Measurements from ENCODE around the gene CTSK. TPM values are rescaled to one million over a fixed set of nuclear protein-coding genes. Genes with fewer than 3 reads are reported as not detected.
"Not testable (repeated sequence)": the region's sequence is repeated elsewhere in the genome, so short reads cannot be mapped to it uniquely, and the experiment has no call there.

CTSK gene
- total RNA-seq: 100 to 1,000 TPM in 1 of 2 donors, 10 to 100 TPM in 1; 73.6 to 153 TPM
- 10 to 100 TPM; 13.9 to 44.5 TPM for polyA plus RNA-seq (ENCODE audit: insufficient read length in 2 of 2)
- long read RNA-seq, donor 1, transcript CTSK-201 (8 exons, 1,692 nt): major isoform, 15 of 48 reads
- long read RNA-seq, donor 1, partial matches to known transcripts: 33 of 48 reads
- long read RNA-seq, donor 1, other reads (novel, unspliced or antisense): 0 of 48 reads
- long read RNA-seq, donor 2: 0 reads
- long read RNA-seq, donor 3, partial matches to known transcripts: 0 of 2 reads
- long read RNA-seq, donor 3, other reads (novel, unspliced or antisense): 0 of 2 reads
- long read RNA-seq, donor 4, transcript CTSK-201 (8 exons, 1,692 nt): major isoform, 12 of 31 reads
- long read RNA-seq, donor 4, partial matches to known transcripts: 19 of 31 reads
- long read RNA-seq, donor 4, other reads (novel, unspliced or antisense): 0 of 31 reads

DNA sequence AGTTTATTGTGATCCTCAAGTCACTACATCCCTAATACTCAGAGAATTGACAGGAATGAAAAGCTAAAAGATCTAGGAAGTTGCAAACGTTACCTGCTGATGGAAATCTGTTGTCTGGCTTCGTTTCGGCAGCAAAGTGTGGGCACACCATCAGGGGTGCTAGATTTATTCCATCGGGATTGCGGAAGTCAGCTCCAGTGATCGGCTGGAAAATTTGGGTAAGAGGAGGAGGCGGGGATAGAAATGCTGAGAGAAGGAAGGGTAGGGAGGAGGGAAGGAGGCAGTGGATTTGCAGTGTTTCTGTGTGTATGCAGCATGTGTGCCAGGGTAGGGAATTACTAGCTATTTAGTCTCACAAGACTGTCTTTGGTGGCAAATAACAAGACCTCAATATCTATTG, at the start of gene CTSK:
Gene CTSK, minus strand, starts transcription at position 140 of the 400 bp plus-strand sequence. CDS start 1,455 bp downstream, outside the sequence.
- Histone ChIP-seq H3K4me1 (ENCODE audit: control insufficient read depth, insufficient read depth, low read length) (no peaks in the 10 kb centered on the region), H3K4me3 (ENCODE audit: low read depth, low read length) (peak within 1 kb of the TSS; percentile 35), H3K36me3 (ENCODE audit: control insufficient read depth, insufficient read depth, low read length) (peaks cover 12% of the 10 kb centered on the region), H3K27me3 (ENCODE audit: control insufficient read depth, insufficient read depth, low read length) (no peaks in the 10 kb centered on the region), H3K9me3 (ENCODE audit: control insufficient read depth, insufficient read depth, low read length) (no peaks in the 10 kb centered on the region), H3K27ac (ENCODE audit: low read depth, low read length) (peak within 1 kb of the TSS; percentile 36)
- DNase-seq (ENCODE audit: low read depth in 4 of 6, low spot score in 6 of 6): peak in 2 of 6 donors; percentile 37 to 44
- WGBS (ENCODE audit: insufficient coverage): 33% methylated on average over 7 of the region's 7 CpGs

- H3K27me3 ChIP-seq (ENCODE audit: control insufficient read depth, insufficient read depth, low read length): not testable (repeated sequence)
Observed at GRCh38 chr1:150852734-150853133, 44.7 kb upstream of the CTSK start.

DNA sequence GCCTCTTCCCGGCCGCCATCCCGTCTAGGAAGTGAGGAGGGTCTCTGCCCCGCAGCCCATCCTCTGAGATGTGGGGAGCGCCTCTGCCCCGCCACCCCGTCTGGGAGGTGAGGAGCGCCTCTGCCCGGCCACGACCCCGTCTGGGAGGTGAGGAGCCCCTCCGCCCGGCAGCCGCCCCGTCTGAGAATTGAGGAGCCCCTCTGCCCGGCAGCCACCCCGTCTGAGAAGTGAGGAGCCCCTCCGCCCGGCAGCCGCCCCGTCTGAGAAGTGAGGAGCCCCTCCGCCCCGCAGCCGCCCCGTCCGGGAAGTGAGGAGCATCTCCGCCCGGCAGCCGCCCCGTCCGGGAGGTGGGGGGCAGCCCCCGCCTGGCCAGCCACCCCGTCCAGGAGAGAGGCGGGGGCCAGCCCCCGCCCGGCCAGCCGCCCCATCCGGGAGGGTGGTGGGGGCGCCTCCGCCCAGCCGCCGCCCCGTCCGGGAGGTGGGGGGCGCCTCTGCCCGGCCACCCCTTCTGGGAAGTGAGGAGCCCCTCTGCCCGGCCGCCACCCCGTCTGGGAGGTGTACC, 42.8 kb upstream of the CTSK start:
- peaks cover 39% of the 10 kb centered on the region for H3K36me3 ChIP-seq (ENCODE audit: control insufficient read depth, insufficient read depth, low read length)
- not testable (repeated sequence) for H3K4me1 ChIP-seq (ENCODE audit: control insufficient read depth, insufficient read depth, low read length); H3K27ac ChIP-seq (ENCODE audit: low read depth, low read length); H3K9me3 ChIP-seq (ENCODE audit: control insufficient read depth, insufficient read depth, low read length); H3K27me3 ChIP-seq (ENCODE audit: control insufficient read depth, insufficient read depth, low read length); DNase-seq (ENCODE audit: low read depth in 4 of 6, low spot score in 6 of 6); H3K4me3 ChIP-seq (ENCODE audit: low read depth, low read length)
- WGBS (ENCODE audit: insufficient coverage): 95% methylated on average over 19 of the region's 49 CpGs

More at GRCh38 chr1:150852734-150853133, 44.7 kb upstream of the CTSK start:
- not testable (repeated sequence) for H3K9me3 ChIP-seq (ENCODE audit: control insufficient read depth, insufficient read depth, low read length); H3K4me1 ChIP-seq (ENCODE audit: control insufficient read depth, insufficient read depth, low read length); H3K4me3 ChIP-seq (ENCODE audit: low read depth, low read length); DNase-seq (ENCODE audit: low read depth in 4 of 6, low spot score in 6 of 6); H3K27ac ChIP-seq (ENCODE audit: low read depth, low read length)
- WGBS (ENCODE audit: insufficient coverage): 83% methylated on average over 1 of the region's 3 CpGs
- H3K36me3 ChIP-seq (ENCODE audit: control insufficient read depth, insufficient read depth, low read length): peaks cover 41% of the 10 kb centered on the region

- Histone ChIP-seq H3K4me1 (ENCODE audit: control insufficient read depth, insufficient read depth, low read length) (no peaks in the 10 kb centered on the region), H3K27me3 (ENCODE audit: control insufficient read depth, insufficient read depth, low read length) (no peaks in the 10 kb centered on the region), H3K27ac (ENCODE audit: low read depth, low read length) (no peak overlapping the region), H3K4me3 (ENCODE audit: low read depth, low read length) (no peak overlapping the region), H3K36me3 (ENCODE audit: control insufficient read depth, insufficient read depth, low read length) (peaks cover 27% of the 10 kb centered on the region), H3K9me3 (ENCODE audit: control insufficient read depth, insufficient read depth, low read length) (no peaks in the 10 kb centered on the region)
- no CpG with 5 or more reads among the region's 4 CpGs for WGBS (ENCODE audit: insufficient coverage)
- no peak for DNase-seq (ENCODE audit: low read depth in 4 of 6, low spot score in 6 of 6)
Observed at GRCh38 chr1:150846473-150847146, 38.5 kb upstream of the CTSK start.

GRCh38 chr1:150843474-150843873, 35.4 kb upstream of the CTSK start:
- WGBS (ENCODE audit: insufficient coverage): no CpG with 5 or more reads among the region's 2 CpGs
- no peak overlapping the region for H3K4me3 ChIP-seq (ENCODE audit: low read depth, low read length)
- H3K36me3 ChIP-seq (ENCODE audit: control insufficient read depth, insufficient read depth, low read length): peaks cover 15% of the 10 kb centered on the region
- H3K27ac ChIP-seq (ENCODE audit: low read depth, low read length): no peak overlapping the region
- H3K9me3 ChIP-seq (ENCODE audit: control insufficient read depth, insufficient read depth, low read length): no peaks in the 10 kb centered on the region
- DNase-seq (ENCODE audit: low read depth in 4 of 6, low spot score in 6 of 6): no peak
- no peaks in the 10 kb centered on the region for H3K4me1 ChIP-seq (ENCODE audit: control insufficient read depth, insufficient read depth, low read length)
- no peaks in the 10 kb centered on the region for H3K27me3 ChIP-seq (ENCODE audit: control insufficient read depth, insufficient read depth, low read length)

DNA sequence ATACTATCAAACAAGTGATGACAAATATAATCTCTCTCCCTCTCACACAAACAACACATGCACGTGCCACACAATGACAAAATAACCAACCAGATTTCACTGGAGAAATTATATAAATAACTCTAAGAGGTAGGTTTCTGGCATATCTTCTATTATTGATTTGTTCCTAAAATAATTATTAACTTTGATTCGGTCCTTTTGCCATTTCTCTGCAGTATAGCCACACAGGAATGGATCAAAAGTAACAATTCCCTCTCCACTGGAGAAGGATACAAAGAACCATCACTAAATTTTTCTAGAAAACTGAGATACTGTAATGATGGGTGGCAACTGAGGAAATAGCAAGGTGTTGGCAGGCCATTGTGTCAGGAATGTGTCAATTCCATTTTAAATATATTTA, 34.9 kb upstream of the CTSK start:
- Histone ChIP-seq H3K4me1 (ENCODE audit: control insufficient read depth, insufficient read depth, low read length) (no peaks in the 10 kb centered on the region), H3K36me3 (ENCODE audit: control insufficient read depth, insufficient read depth, low read length) (peaks cover 10% of the 10 kb centered on the region), H3K4me3 (ENCODE audit: low read depth, low read length) (no peak overlapping the region), H3K27me3 (ENCODE audit: control insufficient read depth, insufficient read depth, low read length) (no peaks in the 10 kb centered on the region), H3K27ac (ENCODE audit: low read depth, low read length) (no peak overlapping the region), H3K9me3 (ENCODE audit: control insufficient read depth, insufficient read depth, low read length) (no peaks in the 10 kb centered on the region)
- no CpG with 5 or more reads among the region's 2 CpGs for WGBS (ENCODE audit: insufficient coverage)
- DNase-seq (ENCODE audit: low read depth in 4 of 6, low spot score in 6 of 6): no peak

GRCh38 chr1:150842343-150842742, 34.3 kb upstream of the CTSK start:
- DNase-seq (ENCODE audit: low read depth in 4 of 6, low spot score in 6 of 6): no peak
- H3K27ac ChIP-seq (ENCODE audit: low read depth, low read length): no peak overlapping the region
- no peaks in the 10 kb centered on the region for H3K4me1 ChIP-seq (ENCODE audit: control insufficient read depth, insufficient read depth, low read length)
- no peak overlapping the region for H3K4me3 ChIP-seq (ENCODE audit: low read depth, low read length)
- H3K27me3 ChIP-seq (ENCODE audit: control insufficient read depth, insufficient read depth, low read length): no peaks in the 10 kb centered on the region
- H3K9me3 ChIP-seq (ENCODE audit: control insufficient read depth, insufficient read depth, low read length): no peaks in the 10 kb centered on the region
- H3K36me3 ChIP-seq (ENCODE audit: control insufficient read depth, insufficient read depth, low read length): peaks cover 10% of the 10 kb centered on the region
- no CpG with 5 or more reads among the region's 2 CpGs for WGBS (ENCODE audit: insufficient coverage)

DNA sequence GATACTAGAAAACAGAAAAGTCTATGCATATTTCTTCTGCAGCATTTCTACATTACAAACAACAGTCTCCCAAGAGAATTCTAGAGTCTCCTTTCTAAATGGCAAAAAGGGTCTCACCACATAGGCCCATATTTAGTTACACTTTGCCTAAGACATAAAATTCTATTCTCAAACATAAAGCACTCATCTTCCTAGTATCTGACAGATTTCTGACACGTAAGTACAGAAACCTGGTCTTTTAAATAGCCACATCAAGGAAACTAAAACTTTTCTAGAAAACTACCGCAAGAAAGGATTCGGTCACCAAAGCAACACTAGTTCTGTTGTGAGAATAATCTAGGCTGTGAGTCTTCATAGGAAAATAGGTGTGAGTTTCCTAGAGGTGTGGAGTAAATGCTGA, 33.6 kb upstream of the CTSK start:
- Histone ChIP-seq H3K27ac (ENCODE audit: low read depth, low read length) (no peak overlapping the region), H3K4me3 (ENCODE audit: low read depth, low read length) (no peak overlapping the region), H3K27me3 (ENCODE audit: control insufficient read depth, insufficient read depth, low read length) (no peaks in the 10 kb centered on the region), H3K9me3 (ENCODE audit: control insufficient read depth, insufficient read depth, low read length) (no peaks in the 10 kb centered on the region), H3K4me1 (ENCODE audit: control insufficient read depth, insufficient read depth, low read length) (no peaks in the 10 kb centered on the region), H3K36me3 (ENCODE audit: control insufficient read depth, insufficient read depth, low read length) (peaks cover 11% of the 10 kb centered on the region)
- DNase-seq (ENCODE audit: low read depth in 4 of 6, low spot score in 6 of 6): no peak
- no CpG with 5 or more reads among the region's 3 CpGs for WGBS (ENCODE audit: insufficient coverage)

GRCh38 chr1:150840850-150841249, 32.8 kb upstream of the CTSK start:
- not testable (repeated sequence) for H3K4me3 ChIP-seq (ENCODE audit: low read depth, low read length); H3K27me3 ChIP-seq (ENCODE audit: control insufficient read depth, insufficient read depth, low read length); DNase-seq (ENCODE audit: low read depth in 4 of 6, low spot score in 6 of 6); H3K27ac ChIP-seq (ENCODE audit: low read depth, low read length); H3K9me3 ChIP-seq (ENCODE audit: control insufficient read depth, insufficient read depth, low read length); H3K4me1 ChIP-seq (ENCODE audit: control insufficient read depth, insufficient read depth, low read length)
- peaks cover 12% of the 10 kb centered on the region for H3K36me3 ChIP-seq (ENCODE audit: control insufficient read depth, insufficient read depth, low read length)
- 93% methylated on average over 4 of the region's 11 CpGs for WGBS (ENCODE audit: insufficient coverage)

Measured in spinal cord (tissue), 10 donors.